Measurements from ENCODE around the gene PRR29.

GRCh38 chr17:63972796-63973195, 25.4 kb upstream of the PRR29 start, which contains the start of gene SCN4A:
- TF ChIP-seq CTCF (IDR thresholded peaks at IDR 0.05) (no peak), POLR2A (IDR thresholded peaks at IDR 0.05) (no peak)

Data from adrenal gland (tissue), 5 donors.